Measurements from ENCODE around the gene NBPF14. TPM values are rescaled to one million over a fixed set of nuclear protein-coding genes. Genes with fewer than 3 reads are reported as not detected.
A peak's percentile ranks its signal among the peaks of the same experiment; 100 is the strongest.
"Not testable (repeated sequence)": the region's sequence is repeated elsewhere in the genome, so short reads cannot be mapped to it uniquely, and the experiment has no call there.

The NBPF14 gene
- total RNA-seq, result 42.4 and 68.4 TPM in 2 replicates

- not testable (repeated sequence) for H3K9me3 ChIP-seq (ENCODE audit: low read depth, low read length); H3K4me3 ChIP-seq (ENCODE audit: insufficient read depth, low read length); H3K79me2 ChIP-seq (ENCODE audit: insufficient read depth, low read length); H3K27me3 ChIP-seq (ENCODE audit: insufficient read depth, low read length); H3K27ac ChIP-seq (ENCODE audit: low read depth, low read length); H2AFZ ChIP-seq (ENCODE audit: low read length); H3K36me3 ChIP-seq (ENCODE audit: insufficient read depth, low read length); H4K20me1 ChIP-seq (ENCODE audit: insufficient read depth, low read length); H3K4me1 ChIP-seq (ENCODE audit: insufficient read depth, low read length); H3K4me2 ChIP-seq (ENCODE audit: insufficient read depth, low read length); DNase-seq (ENCODE audit: insufficient read length, low spot score, missing footprints)
Measured at GRCh38 chr1:148595911-148596310, at the start of gene NBPF14. Gene NBPF14, minus strand, starts transcription at chr1:148596011. Its CDS starts 294 bp downstream, at chr1:148595717.

DNA sequence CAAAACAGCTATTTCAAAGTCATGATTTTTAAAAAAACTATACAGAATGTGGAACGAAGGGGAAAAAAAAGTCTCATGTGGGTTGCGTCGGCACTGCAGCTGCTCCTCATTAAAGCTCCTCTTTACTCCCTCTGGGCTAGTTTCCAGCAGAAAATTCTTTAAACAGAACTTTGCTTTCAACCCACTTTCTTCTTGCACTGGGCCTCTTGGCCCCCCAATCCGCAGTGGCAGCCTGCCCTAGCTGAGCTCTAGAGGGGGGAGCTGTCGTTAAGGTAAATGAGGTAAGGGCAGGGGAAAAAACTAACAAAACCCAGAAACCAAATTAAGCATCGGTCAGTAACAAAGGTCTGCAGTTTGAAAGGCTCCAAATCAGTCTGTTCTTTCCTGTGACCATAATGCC is 29.6 kb upstream of the NBPF14 start:
- DNase-seq (ENCODE audit: insufficient read length, low spot score, missing footprints); H3K4me2 ChIP-seq (ENCODE audit: insufficient read depth, low read length); H3K9me3 ChIP-seq (ENCODE audit: low read depth, low read length); H3K27ac ChIP-seq (ENCODE audit: low read depth, low read length); H3K27me3 ChIP-seq (ENCODE audit: insufficient read depth, low read length); H2AFZ ChIP-seq (ENCODE audit: low read length); H3K4me1 ChIP-seq (ENCODE audit: insufficient read depth, low read length); H3K36me3 ChIP-seq (ENCODE audit: insufficient read depth, low read length); H3K4me3 ChIP-seq (ENCODE audit: insufficient read depth, low read length); H3K79me2 ChIP-seq (ENCODE audit: insufficient read depth, low read length); H4K20me1 ChIP-seq (ENCODE audit: insufficient read depth, low read length): not testable (repeated sequence)

DNA sequence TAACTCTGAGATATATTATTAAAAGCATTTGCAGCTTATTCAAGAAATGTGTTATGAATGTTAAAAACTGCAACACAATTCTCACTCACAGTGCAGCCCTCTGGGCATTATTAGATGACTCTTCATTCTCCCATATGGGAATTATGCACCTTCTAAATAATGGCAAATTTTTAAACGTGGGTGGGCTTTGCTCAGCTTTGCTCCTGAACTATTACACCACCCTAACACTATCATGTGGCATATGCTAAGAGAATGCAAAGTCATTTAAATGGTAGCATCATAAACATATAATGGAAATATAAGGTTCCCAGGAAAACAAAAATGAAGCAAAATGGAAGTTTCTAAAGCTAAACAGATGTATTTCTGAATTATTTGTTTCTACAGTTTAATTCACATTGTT is 22.4 kb upstream of the NBPF14 start:
- not testable (repeated sequence) for H3K9me3 ChIP-seq (ENCODE audit: low read depth, low read length); H3K36me3 ChIP-seq (ENCODE audit: insufficient read depth, low read length); H3K4me1 ChIP-seq (ENCODE audit: insufficient read depth, low read length); H4K20me1 ChIP-seq (ENCODE audit: insufficient read depth, low read length); H3K4me2 ChIP-seq (ENCODE audit: insufficient read depth, low read length); H3K27me3 ChIP-seq (ENCODE audit: insufficient read depth, low read length); H3K4me3 ChIP-seq (ENCODE audit: insufficient read depth, low read length); H2AFZ ChIP-seq (ENCODE audit: low read length); DNase-seq (ENCODE audit: insufficient read length, low spot score, missing footprints); H3K79me2 ChIP-seq (ENCODE audit: insufficient read depth, low read length); H3K27ac ChIP-seq (ENCODE audit: low read depth, low read length)

DNA sequence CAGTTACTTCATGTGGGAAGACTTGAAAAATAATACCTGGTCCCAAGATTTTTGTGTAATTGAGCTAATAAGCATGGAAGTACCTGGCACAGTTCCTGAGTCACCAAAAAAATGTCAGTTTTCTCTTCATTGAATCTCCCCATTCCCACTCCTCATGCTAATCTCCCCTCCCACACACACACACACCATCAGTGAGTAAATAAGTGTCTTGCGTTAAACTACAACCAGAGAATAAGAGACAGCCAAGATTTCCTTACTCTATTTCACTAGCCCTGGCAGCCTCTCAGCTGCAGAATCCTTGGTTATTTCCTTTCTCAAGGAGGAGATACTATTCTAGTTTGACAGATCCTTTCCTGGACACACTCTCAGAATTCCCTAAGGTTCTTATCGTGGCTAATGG is 9.5 kb upstream of the NBPF14 start:
- DNase-seq (ENCODE audit: insufficient read length, low spot score, missing footprints); H3K4me2 ChIP-seq (ENCODE audit: insufficient read depth, low read length): not testable (repeated sequence)

DNA sequence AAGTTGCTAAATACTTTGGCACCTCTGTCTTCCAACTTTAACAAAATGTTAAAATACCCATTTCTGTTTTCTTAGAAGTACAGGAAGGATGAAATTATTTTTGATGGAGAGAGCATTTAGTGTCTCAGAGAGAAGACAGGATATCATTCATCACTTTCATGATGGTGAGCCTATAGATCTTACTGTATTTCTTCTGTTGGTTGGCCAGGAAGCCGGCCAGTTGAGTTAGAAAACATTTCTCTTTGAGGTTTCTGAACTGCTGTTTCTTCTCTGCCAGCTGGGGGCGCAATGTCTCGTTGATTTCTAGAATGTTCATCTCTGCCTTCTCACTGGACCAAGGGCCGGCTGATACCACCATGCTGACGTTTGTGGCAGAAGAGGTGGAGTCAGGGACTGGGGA is 451 bp downstream of the NBPF14 start:
- H3K9me3 ChIP-seq (ENCODE audit: low read depth, low read length); H3K79me2 ChIP-seq (ENCODE audit: insufficient read depth, low read length); H3K27ac ChIP-seq (ENCODE audit: low read depth, low read length); H3K4me3 ChIP-seq (ENCODE audit: insufficient read depth, low read length); DNase-seq (ENCODE audit: insufficient read length, low spot score, missing footprints); H4K20me1 ChIP-seq (ENCODE audit: insufficient read depth, low read length); H2AFZ ChIP-seq (ENCODE audit: low read length); H3K27me3 ChIP-seq (ENCODE audit: insufficient read depth, low read length); H3K36me3 ChIP-seq (ENCODE audit: insufficient read depth, low read length); H3K4me2 ChIP-seq (ENCODE audit: insufficient read depth, low read length); H3K4me1 ChIP-seq (ENCODE audit: insufficient read depth, low read length): not testable (repeated sequence)

More for the DNA sequence above, 9.5 kb upstream of the NBPF14 start:
- not testable (repeated sequence) for H3K36me3 ChIP-seq (ENCODE audit: insufficient read depth, low read length); H3K79me2 ChIP-seq (ENCODE audit: insufficient read depth, low read length); H4K20me1 ChIP-seq (ENCODE audit: insufficient read depth, low read length); H3K4me3 ChIP-seq (ENCODE audit: insufficient read depth, low read length); H2AFZ ChIP-seq (ENCODE audit: low read length); H3K4me1 ChIP-seq (ENCODE audit: insufficient read depth, low read length); H3K27ac ChIP-seq (ENCODE audit: low read depth, low read length); H3K27me3 ChIP-seq (ENCODE audit: insufficient read depth, low read length); H3K9me3 ChIP-seq (ENCODE audit: low read depth, low read length)

GRCh38 chr1:148591098-148591497 is 4.7 kb downstream of the NBPF14 start:
- H3K36me3 ChIP-seq (ENCODE audit: insufficient read depth, low read length); H3K79me2 ChIP-seq (ENCODE audit: insufficient read depth, low read length); DNase-seq (ENCODE audit: insufficient read length, low spot score, missing footprints); H3K9me3 ChIP-seq (ENCODE audit: low read depth, low read length); H3K27me3 ChIP-seq (ENCODE audit: insufficient read depth, low read length); H3K4me3 ChIP-seq (ENCODE audit: insufficient read depth, low read length); H2AFZ ChIP-seq (ENCODE audit: low read length); H4K20me1 ChIP-seq (ENCODE audit: insufficient read depth, low read length); H3K27ac ChIP-seq (ENCODE audit: low read depth, low read length); H3K4me1 ChIP-seq (ENCODE audit: insufficient read depth, low read length); H3K4me2 ChIP-seq (ENCODE audit: insufficient read depth, low read length): not testable (repeated sequence)

- H3K9me3 ChIP-seq (ENCODE audit: low read depth, low read length); H3K4me3 ChIP-seq (ENCODE audit: insufficient read depth, low read length); H3K27me3 ChIP-seq (ENCODE audit: insufficient read depth, low read length); H3K27ac ChIP-seq (ENCODE audit: low read depth, low read length); H3K79me2 ChIP-seq (ENCODE audit: insufficient read depth, low read length); H2AFZ ChIP-seq (ENCODE audit: low read length); H3K4me2 ChIP-seq (ENCODE audit: insufficient read depth, low read length); DNase-seq (ENCODE audit: insufficient read length, low spot score, missing footprints); H3K4me1 ChIP-seq (ENCODE audit: insufficient read depth, low read length); H4K20me1 ChIP-seq (ENCODE audit: insufficient read depth, low read length); H3K36me3 ChIP-seq (ENCODE audit: insufficient read depth, low read length): not testable (repeated sequence)
Measured at GRCh38 chr1:148532158-148532557, 63.7 kb downstream of the NBPF14 start.

DNA sequence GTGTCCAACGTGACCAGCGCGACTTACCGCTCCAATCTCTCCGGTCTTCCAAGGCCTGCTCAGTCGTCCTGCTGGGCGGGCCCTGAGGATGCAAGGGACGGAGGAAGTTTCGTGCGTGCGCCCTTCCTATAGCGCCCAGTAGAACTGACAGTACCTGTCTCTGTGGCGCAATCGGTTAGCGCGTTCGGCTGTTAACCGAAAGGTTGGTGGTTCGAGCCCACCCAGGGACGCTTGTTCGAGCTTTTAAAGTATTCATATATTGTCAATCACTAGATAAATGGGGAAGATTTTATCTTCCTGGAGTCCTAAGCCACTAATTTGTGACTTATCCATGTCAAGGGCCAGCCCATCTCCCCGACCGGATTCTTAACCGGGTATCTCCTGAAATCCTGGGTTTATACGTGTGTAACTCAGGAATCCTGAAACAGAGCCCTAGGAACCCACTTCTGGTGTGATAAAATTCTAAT is 66.7 kb downstream of the NBPF14 start:
- not testable (repeated sequence) for H3K27me3 ChIP-seq (ENCODE audit: insufficient read depth, low read length); H3K9me3 ChIP-seq (ENCODE audit: low read depth, low read length); H2AFZ ChIP-seq (ENCODE audit: low read length); H3K27ac ChIP-seq (ENCODE audit: low read depth, low read length); H3K36me3 ChIP-seq (ENCODE audit: insufficient read depth, low read length); H3K4me1 ChIP-seq (ENCODE audit: insufficient read depth, low read length); DNase-seq (ENCODE audit: insufficient read length, low spot score, missing footprints); H4K20me1 ChIP-seq (ENCODE audit: insufficient read depth, low read length); H3K79me2 ChIP-seq (ENCODE audit: insufficient read depth, low read length)
- Histone ChIP-seq H3K4me2 (ENCODE audit: insufficient read depth, low read length) (peak overlapping the region; percentile 45), H3K4me3 (ENCODE audit: insufficient read depth, low read length) (peak overlapping the region; percentile 42)

- not testable (repeated sequence) for H3K27ac ChIP-seq (ENCODE audit: low read depth, low read length); DNase-seq (ENCODE audit: insufficient read length, low spot score, missing footprints); H3K9me3 ChIP-seq (ENCODE audit: low read depth, low read length); H2AFZ ChIP-seq (ENCODE audit: low read length); H3K4me3 ChIP-seq (ENCODE audit: insufficient read depth, low read length); H3K36me3 ChIP-seq (ENCODE audit: insufficient read depth, low read length); H3K4me1 ChIP-seq (ENCODE audit: insufficient read depth, low read length); H3K4me2 ChIP-seq (ENCODE audit: insufficient read depth, low read length); H4K20me1 ChIP-seq (ENCODE audit: insufficient read depth, low read length); H3K79me2 ChIP-seq (ENCODE audit: insufficient read depth, low read length); H3K27me3 ChIP-seq (ENCODE audit: insufficient read depth, low read length)
Measured at GRCh38 chr1:148528591-148528990, 67.2 kb downstream of the NBPF14 start.

Data from osteoblast (primary cell).